ENCODE data around the gene ERVH48-1. TPM values are rescaled to one million over a fixed set of nuclear protein-coding genes. Genes with fewer than 3 reads are reported as not detected.

Gene ERVH48-1
- total RNA-seq (ENCODE audit: low replicate concordance): 1.8 TPM in 1 of 2 replicates, not detected in the other
- long read RNA-seq, transcript ERVH48-1-201 (2 exons, 2,790 nt): major isoform, 5 of 5 reads
- long read RNA-seq, partial matches to known transcripts: 0 of 5 reads
- long read RNA-seq, other reads (novel, unspliced or antisense): 0 of 5 reads

- no peak for TF ChIP-seq CTCF (conservative IDR thresholded peaks at IDR 0.05)
- Mint-ChIP-seq H3K9me3 (no peaks in the 10 kb centered on the region), H3K36me3 (no peaks in the 10 kb centered on the region), H3K4me3 (peak within 1 kb of the TSS; percentile 32), H3K4me1 (ENCODE audit: unreplicated experiment) (peaks cover 13% of the 10 kb centered on the region), H3K27ac (peak within 1 kb of the TSS; percentile 86), H3K27me3 (no peaks in the 10 kb centered on the region)
- no peak for DNase-seq (ENCODE audit: extremely low spot score, unreplicated experiment)
These were observed at the start of gene ERVH48-1 for GRCh38 chr21:42925114-42925926. Gene ERVH48-1, minus strand, starts transcription at chr21:42925630. Its CDS starts 6,624 bp downstream, at chr21:42919006.

- DNase-seq (ENCODE audit: extremely low spot score, unreplicated experiment): peak; percentile 99
- Mint-ChIP-seq H3K9me3 (peaks cover 8% of the 10 kb centered on the region), H3K27ac (peak within 1 kb of the TSS; percentile 94), H3K4me3 (peak within 1 kb of the TSS; percentile 90), H3K4me1 (ENCODE audit: unreplicated experiment) (peaks cover 16% of the 10 kb centered on the region), H3K27me3 (no peaks in the 10 kb centered on the region), H3K36me3 (peaks cover 16% of the 10 kb centered on the region)
- TF ChIP-seq CTCF (conservative IDR thresholded peaks at IDR 0.05): no peak
These were observed 48.8 kb upstream of the ERVH48-1 start, which contains the start of gene PKNOX1 for GRCh38 chr21:42973991-42974831. Gene PKNOX1, plus strand, starts transcription at chr21:42974562. Its CDS starts 29,820 bp downstream, at chr21:43004382.

GRCh38 chr21:42973309-42973990 lies 48.0 kb upstream of the ERVH48-1 start:
- H3K4me1 Mint-ChIP-seq (ENCODE audit: unreplicated experiment): peaks cover 14% of the 10 kb centered on the region
- peak overlapping the region; percentile 84 for H3K4me3 Mint-ChIP-seq
- peaks cover 10% of the 10 kb centered on the region for H3K36me3 Mint-ChIP-seq
- peak overlapping the region; percentile 92 for H3K27ac Mint-ChIP-seq
- H3K27me3 Mint-ChIP-seq: no peaks in the 10 kb centered on the region
- no peak for TF ChIP-seq CTCF (conservative IDR thresholded peaks at IDR 0.05)
- H3K9me3 Mint-ChIP-seq: peaks cover 8% of the 10 kb centered on the region
- no peak for DNase-seq (ENCODE audit: extremely low spot score, unreplicated experiment)

GRCh38 chr21:42971897-42972275 lies 46.5 kb upstream of the ERVH48-1 start:
- Mint-ChIP-seq H3K36me3 (peaks cover 5% of the 10 kb centered on the region), H3K27ac (peak overlapping the region; percentile 70), H3K27me3 (no peaks in the 10 kb centered on the region), H3K4me3 (no peak overlapping the region), H3K9me3 (peaks cover 4% of the 10 kb centered on the region), H3K4me1 (ENCODE audit: unreplicated experiment) (peaks cover 14% of the 10 kb centered on the region)
- DNase-seq (ENCODE audit: extremely low spot score, unreplicated experiment): no peak
- TF ChIP-seq CTCF (conservative IDR thresholded peaks at IDR 0.05): no peak

All from type B pancreatic cell (in vitro differentiated cells).